Caco-2 (cell line): ENCODE measurements around the gene FGF22. TPM values are rescaled to one million over a fixed set of nuclear protein-coding genes. Genes with fewer than 3 reads are reported as not detected.
"Not testable (repeated sequence)": the region's sequence is repeated elsewhere in the genome, so short reads cannot be mapped to it uniquely, and the experiment has no call there.

ENCODE experiments used
- BruUV-seq: library from RNA; stranded (reverse); fragments of 400-500 nt; replicated peaks from 2 replicates; lab custom pipeline; 2021; lab: Mats Ljungman, UMichigan
- CTCF ChIA-PET: fragments of 300-600 bp; sonication (Branson Sonifier 250); formaldehyde crosslinking; loops from one replicate; lab custom pipeline; 2022; ENCODE audit warnings: antibody characterized with exemption; lab: Charles Lee
- POLR2A ChIA-PET: fragments of 300-600 bp; sonication (Branson Sonifier 250); formaldehyde crosslinking; loops from one replicate; lab custom pipeline; 2022; ENCODE audit warnings: antibody characterized with exemption; lab: Charles Lee
- DNase-seq, 2 experiments: peaks; one replicate each; pipeline versions ENCODE4 v3.0.0 to v3.0.0-alpha.2; 2020 to 2022
- H3K27me3 ChIP-seq: replicated peaks from 2 replicates; pipeline ENCODE4 v1.6.0; 2011; ENCODE audit warnings: low read length; ENCODE audit not compliant: control insufficient read depth, insufficient read depth
- H3K36me3 ChIP-seq: 2 replicates; pipeline ENCODE4 v1.5.1; 2011; ENCODE audit warnings: low read length; ENCODE audit not compliant: control insufficient read depth, insufficient read depth
- H3K4me1 ChIP-seq: fragments of 250-450 bp; sonication (Bioruptor Pico); 2 replicates; pipeline ENCODE4 v1.5.1; 2020; ENCODE audit warnings: mild to moderate bottlenecking
- H3K4me3 ChIP-seq: 2 replicates; pipeline ENCODE4 v1.5.1; 2011; ENCODE audit warnings: low read depth, mild to moderate bottlenecking, control low read depth, low read length
- H3K9me3 ChIP-seq: fragments of 250-450 bp; sonication (Bioruptor Pico); 2 replicates; pipeline ENCODE4 v1.5.1; 2020; ENCODE audit warnings: mild to moderate bottlenecking, moderate library complexity
- H3K27ac Mint-ChIP-seq: one replicate; pipeline ENCODE4 v1.8.0; 2022; ENCODE audit warnings: mixed read lengths; ENCODE audit not compliant: unreplicated experiment
- H3K27me3 Mint-ChIP-seq: one replicate; pipeline ENCODE4 v1.8.0; 2022; ENCODE audit warnings: mixed read lengths; ENCODE audit not compliant: insufficient read depth, unreplicated experiment
- H3K36me3 Mint-ChIP-seq: one replicate; pipeline ENCODE4 v1.8.0; 2022; ENCODE audit warnings: mild to moderate bottlenecking, mixed read lengths; ENCODE audit not compliant: insufficient read depth, unreplicated experiment
- H3K4me1 Mint-ChIP-seq: one replicate; pipeline ENCODE4 v1.8.0; 2022; ENCODE audit warnings: low read depth, mixed read lengths; ENCODE audit not compliant: unreplicated experiment
- H3K4me3 Mint-ChIP-seq: one replicate; pipeline ENCODE4 v1.8.0; 2022; ENCODE audit warnings: mild to moderate bottlenecking, moderate library complexity, mixed read lengths; ENCODE audit not compliant: unreplicated experiment
- H3K9me3 Mint-ChIP-seq: one replicate; pipeline ENCODE4 v1.8.0; 2022; ENCODE audit warnings: mixed read lengths; ENCODE audit not compliant: unreplicated experiment
- intact Hi-C: fragments of 100-400 bp; cut with micrococcal nuclease; formaldehyde crosslinking; loops from one replicate; pipeline ENCODE4 v1.10.0; 2022; ENCODE audit not compliant: unreplicated experiment
- total RNA-seq: library from RNA; stranded (reverse); gene quantifications from 2 replicates; pipeline ENCODE4 v1.2.3, GENCODE V29; 2022
- TF ChIP-seq, protein P1 (sequence below), 2 experiments: fragments of 200-600 bp in 1 of 2; IDR thresholded peaks; 1 replicate in 1 of 2; 2 replicates in 1 of 2; pipeline versions ENCODE4 v1.5.1 to v1.8.0; 2011 to 2022; ENCODE audit warnings: antibody characterized with exemption in 1 of 2, control low read depth in 1 of 2, inconsistent platforms in 1 of 2, low read depth in 1 of 2, low read length in 1 of 2, mild to moderate bottlenecking in 1 of 2, moderate library complexity in 1 of 2; ENCODE audit not compliant: insufficient read depth in 1 of 2, severe bottlenecking in 1 of 2, unreplicated experiment in 1 of 2

Gene FGF22
- total RNA-seq, 1 experiment from 2014 or later, result 0.68 TPM

- BruUV-seq, result no TSS peak
- no peak overlapping the region for H3K27ac Mint-ChIP-seq
- TF ChIP-seq, protein P1, sequence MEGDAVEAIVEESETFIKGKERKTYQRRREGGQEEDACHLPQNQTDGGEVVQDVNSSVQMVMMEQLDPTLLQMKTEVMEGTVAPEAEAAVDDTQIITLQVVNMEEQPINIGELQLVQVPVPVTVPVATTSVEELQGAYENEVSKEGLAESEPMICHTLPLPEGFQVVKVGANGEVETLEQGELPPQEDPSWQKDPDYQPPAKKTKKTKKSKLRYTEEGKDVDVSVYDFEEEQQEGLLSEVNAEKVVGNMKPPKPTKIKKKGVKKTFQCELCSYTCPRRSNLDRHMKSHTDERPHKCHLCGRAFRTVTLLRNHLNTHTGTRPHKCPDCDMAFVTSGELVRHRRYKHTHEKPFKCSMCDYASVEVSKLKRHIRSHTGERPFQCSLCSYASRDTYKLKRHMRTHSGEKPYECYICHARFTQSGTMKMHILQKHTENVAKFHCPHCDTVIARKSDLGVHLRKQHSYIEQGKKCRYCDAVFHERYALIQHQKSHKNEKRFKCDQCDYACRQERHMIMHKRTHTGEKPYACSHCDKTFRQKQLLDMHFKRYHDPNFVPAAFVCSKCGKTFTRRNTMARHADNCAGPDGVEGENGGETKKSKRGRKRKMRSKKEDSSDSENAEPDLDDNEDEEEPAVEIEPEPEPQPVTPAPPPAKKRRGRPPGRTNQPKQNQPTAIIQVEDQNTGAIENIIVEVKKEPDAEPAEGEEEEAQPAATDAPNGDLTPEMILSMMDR (IDR thresholded peaks at IDR 0.05; ENCODE audit: insufficient read depth in 1 of 2, low read depth in 1 of 2, low read length in 1 of 2, severe bottlenecking in 1 of 2, unreplicated experiment in 1 of 2), result peak in 1 of 2 experiments; percentile 3
- POLR2A ChIA-PET, result no interaction called here
- H3K4me3 Mint-ChIP-seq, result no peak overlapping the region
- CTCF ChIA-PET, result no interaction called here
- H3K27me3 Mint-ChIP-seq, result no peaks in the 10 kb centered on the region
- H3K9me3 Mint-ChIP-seq, result no peaks in the 10 kb centered on the region
- no peaks in the 10 kb centered on the region for H3K4me1 ChIP-seq
- no peaks in the 10 kb centered on the region for H3K9me3 ChIP-seq
- peaks cover 49% of the 10 kb centered on the region for H3K36me3 Mint-ChIP-seq
- no peak overlapping the region for H3K4me3 ChIP-seq
- no peak for DNase-seq
- no peaks in the 10 kb centered on the region for H3K27me3 ChIP-seq
- intact Hi-C loops, result no loop called here
- no peaks in the 10 kb centered on the region for H3K4me1 Mint-ChIP-seq
- H3K36me3 ChIP-seq, result no peaks in the 10 kb centered on the region
Observed at GRCh38 chr19:628168-628567, 11.5 kb upstream of the FGF22 start.

- POLR2A ChIA-PET, CTCF ChIA-PET: not testable (repeated sequence)
Observed at GRCh38 chr19:629515-629914, 10.2 kb upstream of the FGF22 start.

DNA sequence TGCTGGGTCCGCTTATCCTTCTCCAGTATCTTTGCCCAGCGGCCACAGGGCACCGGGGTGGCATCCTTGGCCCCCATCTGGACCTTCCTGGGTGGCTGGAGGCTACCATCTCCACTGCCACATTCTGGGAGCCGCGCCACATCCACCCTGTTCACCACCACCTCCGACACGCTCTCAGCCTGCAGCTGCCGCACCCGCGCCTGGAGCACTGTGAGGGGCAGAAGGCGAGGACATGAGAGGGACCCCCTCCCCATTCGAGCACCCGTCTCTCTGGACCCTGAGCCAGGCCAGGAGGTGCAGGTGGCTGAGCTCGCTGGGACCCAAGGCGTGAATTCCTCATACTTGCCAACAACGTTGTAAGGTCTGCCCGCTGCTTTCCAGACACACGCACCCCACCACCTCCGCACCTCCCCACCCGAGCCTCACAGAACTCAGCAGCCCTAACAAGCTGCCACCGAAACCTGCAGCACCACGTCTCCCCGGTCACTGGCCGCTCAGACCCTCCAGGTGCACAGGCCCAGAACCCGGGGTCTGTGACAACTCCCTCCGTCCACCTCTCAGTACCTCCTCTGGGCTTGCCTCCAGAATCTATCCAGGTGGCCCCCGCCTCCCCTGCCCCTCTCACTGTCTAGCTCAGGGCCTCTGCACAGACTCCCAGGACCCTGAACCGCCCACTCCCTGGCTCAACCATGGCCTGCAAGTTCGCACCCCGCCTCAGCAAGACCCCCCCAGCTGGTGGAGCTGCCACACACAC is 9.5 kb upstream of the FGF22 start:
- no peak overlapping the region for H3K27ac Mint-ChIP-seq
- H3K4me3 ChIP-seq, result no peak overlapping the region
- H3K4me3 Mint-ChIP-seq, result no peak overlapping the region
- POLR2A ChIA-PET, result no interaction called here
- no peaks in the 10 kb centered on the region for H3K27me3 Mint-ChIP-seq
- TF ChIP-seq, protein P1 (IDR thresholded peaks at IDR 0.05; ENCODE audit: insufficient read depth in 1 of 2, low read depth in 1 of 2, low read length in 1 of 2, severe bottlenecking in 1 of 2, unreplicated experiment in 1 of 2), result no peak
- peaks cover 5% of the 10 kb centered on the region; the same call in 1 of the 2 replicates for H3K4me1 ChIP-seq
- H3K36me3 ChIP-seq, result no peaks in the 10 kb centered on the region
- no peak for DNase-seq
- intact Hi-C loops, result no loop called here
- H3K4me1 Mint-ChIP-seq, result peaks cover 6% of the 10 kb centered on the region
- H3K9me3 ChIP-seq, result no peaks in the 10 kb centered on the region
- no TSS peak for BruUV-seq
- no peaks in the 10 kb centered on the region for H3K27me3 ChIP-seq
- H3K36me3 Mint-ChIP-seq, result peaks cover 57% of the 10 kb centered on the region
- CTCF ChIA-PET, result no interaction called here
- H3K9me3 Mint-ChIP-seq, result no peaks in the 10 kb centered on the region

More at GRCh38 chr19:629515-629914, 10.2 kb upstream of the FGF22 start:
- H3K4me3 ChIP-seq, H3K9me3 Mint-ChIP-seq, H3K9me3 ChIP-seq, H3K36me3 ChIP-seq, H3K27ac Mint-ChIP-seq, H3K4me3 Mint-ChIP-seq, H3K4me1 Mint-ChIP-seq, H3K4me1 ChIP-seq, H3K27me3 ChIP-seq, BruUV-seq, H3K27me3 Mint-ChIP-seq, DNase-seq, intact Hi-C loops: not testable (repeated sequence)
- H3K36me3 Mint-ChIP-seq, result peaks cover 57% of the 10 kb centered on the region
